NCI-H345 treated with DMSO at 0.1 percent for 48 hours (cell line): ENCODE data around the gene TRIM2.
"Not testable (repeated sequence)": the region's sequence is repeated elsewhere in the genome, so short reads cannot be mapped to it uniquely, and the experiment has no call there.

ENCODE experiments used
- DNase-seq: peaks from one replicate; lab custom pipeline; 2025; ENCODE audit not compliant: unreplicated experiment; lab: John Stamatoyannopoulos, UW

TRIM2 gene

GRCh38 chr4:153189016-153189801, 15.0 kb upstream of the TRIM2 start:
- no peak for DNase-seq

GRCh38 chr4:153191795-153192363, 12.4 kb upstream of the TRIM2 start:
- no peak for DNase-seq

GRCh38 chr4:153197301-153197700, 6.9 kb upstream of the TRIM2 start:
- no peak for DNase-seq

GRCh38 chr4:153198719-153199118, 5.5 kb upstream of the TRIM2 start:
- no peak for DNase-seq

GRCh38 chr4:153203746-153204145, 497 bp upstream of the TRIM2 start:
- DNase-seq, result not testable (repeated sequence)

- no peak for DNase-seq
Observed at GRCh38 chr4:153204728-153205648, 745 bp downstream of the TRIM2 start.

- DNase-seq, result no peak
Observed at GRCh38 chr4:153205757-153206156, 1.5 kb downstream of the TRIM2 start.

- DNase-seq, result no peak
Observed at GRCh38 chr4:153206534-153206933, 2.3 kb downstream of the TRIM2 start.

- DNase-seq, result no peak
Observed at GRCh38 chr4:153207027-153207426, 2.8 kb downstream of the TRIM2 start.

GRCh38 chr4:153207567-153207966, 3.3 kb downstream of the TRIM2 start:
- DNase-seq, result no peak

- DNase-seq, result peak; percentile 45
Observed at GRCh38 chr4:153209410-153209809, 5.2 kb downstream of the TRIM2 start.

- DNase-seq, result no peak
Observed at GRCh38 chr4:153210727-153211126, 6.5 kb downstream of the TRIM2 start.

GRCh38 chr4:153211986-153212728, 7.9 kb downstream of the TRIM2 start:
- no peak for DNase-seq

- DNase-seq, result no peak
Observed at GRCh38 chr4:153212736-153213135, 8.5 kb downstream of the TRIM2 start.

- DNase-seq, result no peak
Observed at GRCh38 chr4:153215921-153216320, 11.7 kb downstream of the TRIM2 start.

GRCh38 chr4:153216546-153216945, 12.3 kb downstream of the TRIM2 start:
- no peak for DNase-seq

GRCh38 chr4:153217440-153217839, 13.2 kb downstream of the TRIM2 start:
- DNase-seq, result no peak

GRCh38 chr4:153218961-153219360, 14.7 kb downstream of the TRIM2 start:
- no peak for DNase-seq

GRCh38 chr4:153220682-153221395, 16.6 kb downstream of the TRIM2 start:
- no peak for DNase-seq
